OCI-LY3 (cell line): ENCODE data around the gene SMAP2.

Experiments used
- H2AFZ ChIP-seq: fragments of 200-600, 300-600 bp; shearing (Covaris generic); 2 replicates; pipeline ENCODE4 v1.6.0; 2014; ENCODE audit warnings: antibody characterized with exemption, low read depth, low read length
- H3K27ac ChIP-seq: fragments of 200-600, 300-600 bp; sonication (generic); 2 replicates; pipeline ENCODE4 v1.5.1; 2014; ENCODE audit warnings: mild to moderate bottlenecking, low read length, moderate library complexity, mixed read lengths
- H3K27me3 ChIP-seq: fragments of 200-600, 300-600 bp; sonication (generic); 2 replicates; pipeline ENCODE4 v1.6.1; 2014; ENCODE audit warnings: low read depth, low read length, mixed read lengths
- H3K36me3 ChIP-seq: fragments of 200-600, 300-600 bp; sonication (generic); replicated peaks from 2 replicates; pipeline ENCODE3; 2014; ENCODE audit warnings: low read depth, low read length, mixed read lengths
- H3K4me1 ChIP-seq: fragments of 300-600, 200-600 bp; sonication (generic); 2 replicates; pipeline ENCODE4 v1.6.1; 2014; ENCODE audit warnings: low read length, mixed read lengths
- H3K4me2 ChIP-seq: fragments of 200-600, 300-600 bp; sonication (generic); 2 replicates; pipeline ENCODE4 v1.6.1; 2014; ENCODE audit warnings: low read length, mixed read lengths
- H3K4me3 ChIP-seq: fragments of 300-600, 200-600 bp; sonication (generic); 2 replicates; pipeline ENCODE4 v1.5.1; 2014; ENCODE audit warnings: antibody characterized with exemption, mild to moderate bottlenecking, low read length, moderate library complexity
- H3K79me2 ChIP-seq: fragments of 300-600, 200-600 bp; shearing (Covaris generic); 2 replicates; pipeline ENCODE4 v1.6.1; 2014; ENCODE audit warnings: mild to moderate bottlenecking, low read length, mixed read lengths
- H3K9ac ChIP-seq: fragments of 300-600, 200-600 bp; shearing (Covaris generic); 2 replicates; pipeline ENCODE4 v1.6.0; 2014; ENCODE audit warnings: mild to moderate bottlenecking, low read length, moderate library complexity
- H3K9me3 ChIP-seq: fragments of 200-600, 300-600 bp; shearing (Covaris generic); 2 replicates; pipeline ENCODE4 v1.6.1; 2014; ENCODE audit warnings: low read length, mixed read lengths; ENCODE audit not compliant: insufficient read depth
- H4K20me1 ChIP-seq: fragments of 200-600, 300-600 bp; sonication (generic); 2 replicates; pipeline ENCODE4 v1.6.1; 2016; ENCODE audit warnings: low read length, mixed read lengths; ENCODE audit not compliant: insufficient read depth
- CTCF ChIP-seq: fragments of 200-600, 300-600 bp; sonication (generic); IDR thresholded peaks from 2 replicates; pipeline ENCODE4 v1.5.1; 2014; ENCODE audit warnings: antibody characterized with exemption, low read length, low read depth
- EZH2phosphoT487 ChIP-seq: fragments of 200-600 bp; shearing (Covaris generic); IDR thresholded peaks from 2 replicates; pipeline ENCODE4 v1.6.1; 2018; ENCODE audit warnings: antibody characterized with exemption, mixed run types, low read depth

The SMAP2 gene

GRCh38 chr1:40380817-40381216, 7.3 kb downstream of the SMAP2 start:
- H3K4me3 ChIP-seq = peak overlapping the region; percentile 52
- TF ChIP-seq EZH2phosphoT487 (no peak), CTCF (no peak)
- no peaks in the 10 kb centered on the region for H3K27me3 ChIP-seq
- peak overlapping the region; percentile 99 for H3K4me2 ChIP-seq
- H2AFZ ChIP-seq = no peak overlapping the region
- no peaks in the 10 kb centered on the region for H3K9me3 ChIP-seq
- no peaks in the 10 kb centered on the region; the same call in 1 of the 2 replicates for H4K20me1 ChIP-seq
- H3K79me2 ChIP-seq = peaks cover 92% of the 10 kb centered on the region
- H3K4me1 ChIP-seq = peaks cover 61% of the 10 kb centered on the region
- peak overlapping the region; percentile 62 for H3K27ac ChIP-seq
- peak overlapping the region; percentile 35; the same call in 1 of the 2 replicates for H3K9ac ChIP-seq
- peaks cover 11% of the 10 kb centered on the region for H3K36me3 ChIP-seq

GRCh38 chr1:40381268-40382107, 8.0 kb downstream of the SMAP2 start:
- H3K79me2 ChIP-seq = peaks cover 91% of the 10 kb centered on the region
- H3K36me3 ChIP-seq = peaks cover 10% of the 10 kb centered on the region
- peak overlapping the region; percentile 52 for H3K4me3 ChIP-seq
- peaks cover 68% of the 10 kb centered on the region for H3K4me1 ChIP-seq
- H3K9ac ChIP-seq = peak overlapping the region; percentile 35
- H3K4me2 ChIP-seq = peak overlapping the region; percentile 99
- no peak overlapping the region for H2AFZ ChIP-seq
- no peaks in the 10 kb centered on the region; the same call in 1 of the 2 replicates for H4K20me1 ChIP-seq
- no peaks in the 10 kb centered on the region for H3K9me3 ChIP-seq
- no peak for TF ChIP-seq EZH2phosphoT487
- no peak for TF ChIP-seq CTCF
- no peaks in the 10 kb centered on the region for H3K27me3 ChIP-seq
- peak overlapping the region; percentile 62 for H3K27ac ChIP-seq

- TF ChIP-seq CTCF = no peak
- TF ChIP-seq EZH2phosphoT487 = no peak
These were observed 8.6 kb downstream of the SMAP2 start for GRCh38 chr1:40382108-40382460.

GRCh38 chr1:40382601-40383000, 9.1 kb downstream of the SMAP2 start:
- H3K27ac ChIP-seq = peak overlapping the region; percentile 100
- peaks cover 78% of the 10 kb centered on the region for H3K4me1 ChIP-seq
- peak overlapping the region; percentile 99 for H3K4me2 ChIP-seq
- H3K4me3 ChIP-seq = peak overlapping the region; percentile 63; the same call in 1 of the 2 replicates
- no peaks in the 10 kb centered on the region for H3K9me3 ChIP-seq
- H4K20me1 ChIP-seq = no peaks in the 10 kb centered on the region
- H3K27me3 ChIP-seq = no peaks in the 10 kb centered on the region
- peaks cover 91% of the 10 kb centered on the region for H3K79me2 ChIP-seq
- TF ChIP-seq CTCF (no peak), EZH2phosphoT487 (no peak)
- H3K36me3 ChIP-seq = peaks cover 3% of the 10 kb centered on the region
- H3K9ac ChIP-seq = peak overlapping the region; percentile 74
- H2AFZ ChIP-seq = no peak overlapping the region

More at GRCh38 chr1:40382108-40382460, 8.6 kb downstream of the SMAP2 start:
- Histone ChIP-seq H3K27ac (peak overlapping the region; percentile 100), H4K20me1 (no peaks in the 10 kb centered on the region), H3K79me2 (peaks cover 91% of the 10 kb centered on the region), H3K9me3 (no peaks in the 10 kb centered on the region), H3K27me3 (no peaks in the 10 kb centered on the region), H3K4me2 (peak overlapping the region; percentile 99), H3K4me3 (no peak overlapping the region), H2AFZ (no peak overlapping the region), H3K36me3 (peaks cover 8% of the 10 kb centered on the region), H3K4me1 (peaks cover 74% of the 10 kb centered on the region), H3K9ac (no peak overlapping the region)
